Endothelial cell of umbilical vein (primary cell): ENCODE data around the gene CCDC15. TPM values are rescaled to one million over a fixed set of nuclear protein-coding genes. Genes with fewer than 3 reads are reported as not detected.

Source experiments
- BruUV-seq: library from RNA; stranded (reverse); fragments of 400-500 nt; replicated peaks from 2 replicates; lab custom pipeline; 2021; lab: Mats Ljungman, UMichigan
- CTCF ChIA-PET: fragments of 300-600, 350-600 bp; sonication (Branson Sonifier 250); formaldehyde crosslinking; loops from one replicate; lab custom pipeline; 2021; ENCODE audit warnings: antibody characterized with exemption, inconsistent platforms; lab: Charles Lee
- POLR2A ChIA-PET: fragments of 300-600, 350-600 bp; sonication (Branson Sonifier 250); formaldehyde crosslinking; loops from one replicate; lab custom pipeline; 2021; ENCODE audit warnings: antibody characterized with exemption, inconsistent platforms; lab: Charles Lee
- DNase-seq: peaks from one replicate; pipeline ENCODE4 v3.0.0-alpha.2; 2011; ENCODE audit warnings: low read depth, low spot score
- FAIRE-seq: peaks from 2 replicates; lab custom pipeline; 2011; peaks lifted over from hg19 to GRCh38; lab: Jason Lieb, UNC
- H2AFZ ChIP-seq: 2 replicates; pipeline ENCODE4 v1.6.0; 2012; ENCODE audit warnings: low read depth, low read length, control low read depth, inconsistent platforms
- H3K27ac ChIP-seq: 2 replicates; pipeline ENCODE4 v1.5.1; 2011; ENCODE audit warnings: low read depth, mild to moderate bottlenecking, control low read depth, low read length, moderate library complexity; ENCODE audit not compliant: insufficient read depth
- H3K27me3 ChIP-seq, 2 experiments: 2 replicates each; pipeline versions ENCODE4 v1.6.0 to v1.6.1; 2011; ENCODE audit warnings: low read length in 2 of 2, mixed read lengths in 1 of 2; ENCODE audit not compliant: control insufficient read depth in 2 of 2, insufficient read depth in 2 of 2
- H3K36me3 ChIP-seq, 2 experiments: 2 replicates in 1 of 2; 3 replicates in 1 of 2; pipeline ENCODE4 v1.5.1; 2011; ENCODE audit warnings: low read length in 2 of 2, mild to moderate bottlenecking in 1 of 2, moderate library complexity in 1 of 2; ENCODE audit not compliant: control insufficient read depth in 2 of 2, insufficient read depth in 2 of 2; ENCODE audit errors: extremely low read depth in 1 of 2
- H3K4me1 ChIP-seq: 3 replicates; pipeline ENCODE4 v1.5.1; 2011; ENCODE audit warnings: mild to moderate bottlenecking, low read length; ENCODE audit not compliant: control insufficient read depth, insufficient read depth; ENCODE audit errors: extremely low read depth
- H3K4me2 ChIP-seq: 2 replicates; pipeline ENCODE4 v1.6.1; 2011; ENCODE audit warnings: low read length, control low read depth, mixed read lengths; ENCODE audit not compliant: insufficient read depth
- H3K4me3 ChIP-seq, 3 experiments: fragments of 200-600 bp in 1 of 3; sonication (generic), shearing (Covaris generic) in 1 of 3; replicated peaks in 1 of 3; 2 replicates each; pipeline ENCODE4 v1.5.1; 2011 to 2016; ENCODE audit warnings: control low read depth in 3 of 3, low read length in 3 of 3, mild to moderate bottlenecking in 2 of 3, inconsistent platforms in 1 of 3, low read depth in 1 of 3, moderate library complexity in 1 of 3; ENCODE audit not compliant: insufficient read depth in 1 of 3
- H3K79me2 ChIP-seq: 2 replicates; pipeline ENCODE4 v1.6.0; 2012; ENCODE audit warnings: low read length, inconsistent platforms; ENCODE audit not compliant: control insufficient read depth, insufficient read depth
- H3K9ac ChIP-seq: replicated peaks from 2 replicates; pipeline ENCODE3; 2011; ENCODE audit warnings: low read length, control low read depth; ENCODE audit not compliant: insufficient read depth; ENCODE audit errors: extremely low read depth
- H3K9me1 ChIP-seq: replicated peaks from 3 replicates; pipeline ENCODE4 v1.6.0; 2011; ENCODE audit warnings: mild to moderate bottlenecking, low read length; ENCODE audit not compliant: control insufficient read depth, insufficient read depth; ENCODE audit errors: extremely low read depth
- H3K9me3 ChIP-seq: replicated peaks from 2 replicates; pipeline ENCODE4 v1.5.1; 2012; ENCODE audit warnings: low read length, inconsistent platforms; ENCODE audit not compliant: control insufficient read depth, insufficient read depth
- H4K20me1 ChIP-seq: replicated peaks from 2 replicates; pipeline ENCODE3; 2011; ENCODE audit warnings: mild to moderate bottlenecking, low read length; ENCODE audit not compliant: control insufficient read depth, insufficient read depth; ENCODE audit errors: extremely low read depth
- CTCF ChIP-seq, 2 donors: IDR thresholded peaks; 1 replicate in 1 of 2; 2 replicates in 1 of 2; pipeline ENCODE4 v1.5.1; 2011; ENCODE audit warnings: low read length in 2 of 2, mild to moderate bottlenecking in 2 of 2, moderate library complexity in 2 of 2, control low read depth in 1 of 2, inconsistent platforms in 1 of 2, low read depth in 1 of 2; ENCODE audit not compliant: insufficient read depth in 1 of 2; ENCODE audit errors: extremely low read depth in 1 of 2
- EZH2 ChIP-seq: IDR thresholded peaks from 2 replicates; pipeline ENCODE4 v1.6.1; 2012; ENCODE audit warnings: borderline replicate concordance, low read depth, mild to moderate bottlenecking, moderate library complexity, low read length, inconsistent platforms; ENCODE audit not compliant: severe bottlenecking
- FOS ChIP-seq: IDR thresholded peaks from 2 replicates; pipeline ENCODE4 v1.6.1; 2011; ENCODE audit warnings: mild to moderate bottlenecking, low read length, moderate library complexity, borderline replicate concordance; ENCODE audit not compliant: insufficient read depth
- GATA2 ChIP-seq: IDR thresholded peaks from 2 replicates; pipeline ENCODE4 v1.7.0; 2011; ENCODE audit warnings: low read depth, mild to moderate bottlenecking, moderate library complexity, mixed read lengths, low read length; ENCODE audit not compliant: insufficient read length, insufficient read depth
- JUN ChIP-seq: IDR thresholded peaks from 2 replicates; pipeline ENCODE4 v1.6.1; 2011; ENCODE audit warnings: borderline replicate concordance, low read depth; ENCODE audit not compliant: insufficient read length, insufficient read depth
- MYC ChIP-seq: IDR thresholded peaks from one replicate; pipeline ENCODE4 v1.6.1; 2011; ENCODE audit warnings: mild to moderate bottlenecking, low read depth, low read length
- POLR2A ChIP-seq: IDR thresholded peaks from 2 replicates; pipeline ENCODE4 v1.6.1; 2012; ENCODE audit warnings: low read depth, mild to moderate bottlenecking, control low read depth, low read length
- POLR2AphosphoS5 ChIP-seq: IDR thresholded peaks from 2 replicates; pipeline ENCODE4 v1.6.1; 2012; ENCODE audit warnings: low read depth, mild to moderate bottlenecking, control low read depth, low read length, moderate library complexity; ENCODE audit not compliant: insufficient read depth
- dilution Hi-C: fragments of 300-500 bp; cut with MboI; formaldehyde crosslinking; loops from one replicate; pipeline ENCODE4 v1.15.0; 2019; ENCODE audit warnings: low sequenced_read_pairs; ENCODE audit not compliant: extremely low pct_ligation_motif_present
- intact Hi-C: fragments of 100-400 bp; cut with micrococcal nuclease; formaldehyde crosslinking; loops from one replicate; pipeline ENCODE4 v1.10.0; 2022
- polyA plus RNA-seq, 4 experiments: library from polyadenylated mRNA; depleted of rRNA in 3 of 4; stranded (reverse) in 3 of 4; unstranded in 1 of 4; fragments of >200 nt; gene quantifications; 2 replicates each; pipeline versions ENCODE4 v1.2.1 to v1.2.3, GENCODE V29; 2011 to 2012; ENCODE audit warnings: missing spikeins in 1 of 4
- total RNA-seq: library from RNA; stranded (reverse); gene quantifications from 2 replicates; pipeline ENCODE4 v1.2.3, GENCODE V29; 2021
- TF ChIP-seq, protein P1 (sequence below): IDR thresholded peaks from 2 replicates; pipeline ENCODE4 v1.6.1; 2011; ENCODE audit not compliant: insufficient read depth, insufficient read length

Gene CCDC15
- total and polyA plus RNA-seq, 2 donors (not counting 3 experiments of a cell fraction or from before 2014, with no cell fraction given), result 0.75 to 3.8 TPM

DNA sequence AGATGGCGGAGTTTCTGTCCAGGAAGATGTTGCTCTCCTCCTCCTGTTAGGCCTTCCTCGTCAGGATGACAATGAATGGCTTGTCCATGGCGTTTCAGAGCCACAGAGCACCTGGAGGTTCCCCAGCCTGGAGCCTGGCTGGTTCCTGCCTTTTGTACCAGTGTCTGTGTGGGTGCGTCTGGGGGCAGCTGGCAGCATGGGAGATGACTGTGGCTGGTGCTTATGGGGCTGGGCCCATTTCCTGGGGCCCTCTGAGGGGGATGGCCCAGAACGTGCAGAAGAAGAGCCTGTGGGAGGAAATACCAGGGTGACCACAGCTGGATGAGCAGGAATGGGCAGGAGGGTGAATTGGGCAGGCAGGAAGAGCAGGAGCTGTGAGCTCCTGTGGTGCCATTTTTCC is 115.8 kb downstream of the CCDC15 start:
- DNase-seq, result no peak
- Histone ChIP-seq H3K27me3 (no peaks in the 10 kb centered on the region), H3K4me3 (no peak overlapping the region), H4K20me1 (no peaks in the 10 kb centered on the region), H3K4me2 (no peak overlapping the region), H2AFZ (no peak overlapping the region), H3K27ac (no peak overlapping the region), H3K9ac (no peak overlapping the region), H3K79me2 (no peaks in the 10 kb centered on the region), H3K36me3 (no peaks in the 10 kb centered on the region), H3K9me1 (no peaks in the 10 kb centered on the region), H3K4me1 (peaks cover 8% of the 10 kb centered on the region), H3K9me3 (no peaks in the 10 kb centered on the region)
- dilution Hi-C loops, result no loop called here
- FAIRE-seq, result no peak
- CTCF ChIA-PET, result interaction anchor here (1.0 to 1.8 kb wide), 5 partner anchors 12 to 276 kb away, joined by 3 to 6 read pairs (median 4); partner anchors contain the start of gene TMEM218
- BruUV-seq, result no TSS peak
- POLR2A ChIA-PET, result no interaction called here
- TF ChIP-seq, protein P1, sequence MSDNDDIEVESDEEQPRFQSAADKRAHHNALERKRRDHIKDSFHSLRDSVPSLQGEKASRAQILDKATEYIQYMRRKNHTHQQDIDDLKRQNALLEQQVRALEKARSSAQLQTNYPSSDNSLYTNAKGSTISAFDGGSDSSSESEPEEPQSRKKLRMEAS, result no peak
- TF ChIP-seq JUN (no peak), POLR2A (no peak), GATA2 (no peak), MYC (no peak), POLR2AphosphoS5 (no peak), EZH2 (no peak), CTCF (IDR thresholded peaks at IDR 0.05; ENCODE audit: extremely low read depth in 1 of 2, insufficient read depth in 1 of 2, low read depth in 1 of 2, low read length in 2 of 2) (no peak), FOS (no peak)
- intact Hi-C loops, result no loop called here
